Right ventricle myocardium inferior (tissue), 1 donor: ENCODE measurements around the gene BSND. TPM values are rescaled to one million over a fixed set of nuclear protein-coding genes. Genes with fewer than 3 reads are reported as not detected.
"Not testable (repeated sequence)": the region's sequence is repeated elsewhere in the genome, so short reads cannot be mapped to it uniquely, and the experiment has no call there.

Experiments
- ATAC-seq: fragments of 200-7000 bp; cut with Tn5 transposase; one replicate; pipeline ENCODE4 v1.9.1; 2020; ENCODE audit warnings: mild to moderate bottlenecking, moderate library complexity
- DNase-seq: peaks from one replicate; pipeline ENCODE4 v3.0.0; 2021; ENCODE audit errors: missing footprints
- intact Hi-C: fragments of 100-400 bp; cut with DNase I; formaldehyde crosslinking; loops from one replicate; pipeline ENCODE4 v1.11.0; 2022
- total RNA-seq: library from RNA; stranded (reverse); fragmentation: NEBNext Ultra II Directional; extraction: Animal tissue kit (Norgen Biotek cat#: 25700); gene quantifications from one replicate; pipeline ENCODE4 v1.2.1, GENCODE V29; 2021
- donor health status: DM: no; HTN: yes; CAD: no; lungs with severe emphysema.

Gene BSND
- total RNA-seq, 1 donor from 2014 or later, result not detected

- intact Hi-C loops, result no loop called here
- no peak for ATAC-seq
- no peak for DNase-seq
Measured at GRCh38 chr1:55005351-55006140, 6.8 kb downstream of the BSND start.

GRCh38 chr1:55006931-55007330 is 8.2 kb downstream of the BSND start:
- ATAC-seq, result no peak
- DNase-seq, result no peak
- intact Hi-C loops, result no loop called here

GRCh38 chr1:55007625-55008024 is 8.9 kb downstream of the BSND start:
- ATAC-seq, result no peak
- intact Hi-C loops, result no loop called here
- no peak for DNase-seq

- intact Hi-C loops, result no loop called here
- ATAC-seq (no peak), DNase-seq (no peak)
Measured at GRCh38 chr1:55010194-55010886, 11.6 kb downstream of the BSND start.

GRCh38 chr1:55010887-55011217 is 12.1 kb downstream of the BSND start:
- no peak for DNase-seq
- ATAC-seq, result no peak
- intact Hi-C loops, result no loop called here

- ATAC-seq (no peak), DNase-seq (no peak)
- intact Hi-C loops, result no loop called here
Measured at GRCh38 chr1:55012661-55013060, 13.9 kb downstream of the BSND start.

- intact Hi-C loops, result no loop called here
- ATAC-seq (no peak), DNase-seq (no peak)
Measured at GRCh38 chr1:55015123-55015522, 16.4 kb downstream of the BSND start.

- intact Hi-C loops, result no loop called here
- ATAC-seq, result no peak
- no peak for DNase-seq
Measured at GRCh38 chr1:55015731-55016620, 17.2 kb downstream of the BSND start.

GRCh38 chr1:55018395-55018794 is 19.7 kb downstream of the BSND start:
- DNase-seq, result no peak
- intact Hi-C loops, result no loop called here
- no peak for ATAC-seq

- intact Hi-C loops, result loop anchor here (1.0 kb wide), 1 partner anchor 72 kb away; no protein-coding TSS in a partner anchor
- ATAC-seq, result peak; percentile 98
- peak; percentile 89 for DNase-seq
Measured at GRCh38 chr1:55021942-55022546, 23.3 kb downstream of the BSND start.

GRCh38 chr1:55024163-55024562 is 25.4 kb downstream of the BSND start:
- intact Hi-C loops, DNase-seq, ATAC-seq: not testable (repeated sequence)

- ATAC-seq, DNase-seq, intact Hi-C loops: not testable (repeated sequence)
Measured at GRCh38 chr1:55026682-55027081, 27.9 kb downstream of the BSND start.

- intact Hi-C loops, ATAC-seq, DNase-seq: not testable (repeated sequence)
Measured at GRCh38 chr1:55031098-55031497, 32.4 kb downstream of the BSND start.

- ATAC-seq, result no peak
- no peak for DNase-seq
- intact Hi-C loops, result no loop called here
Measured at GRCh38 chr1:55033265-55033614, 34.5 kb downstream of the BSND start.

GRCh38 chr1:55034476-55035133 is 35.9 kb downstream of the BSND start:
- no peak for DNase-seq
- intact Hi-C loops, result no loop called here
- no peak for ATAC-seq

GRCh38 chr1:55035904-55036303 is 37.2 kb downstream of the BSND start:
- DNase-seq (no peak), ATAC-seq (no peak)
- intact Hi-C loops, result no loop called here

GRCh38 chr1:55037733-55038551 is 39.2 kb downstream of the BSND start:
- DNase-seq (no peak), ATAC-seq (no peak)
- intact Hi-C loops, result no loop called here

GRCh38 chr1:55038552-55038838 is 39.8 kb downstream of the BSND start:
- ATAC-seq (no peak), DNase-seq (no peak)
- intact Hi-C loops, result no loop called here
